GM18870 (cell line): ENCODE data around the gene CACNA1B.

Experiments used
- ATAC-seq: cut with Tn5 transposase; IDR thresholded peaks from one replicate; pipeline ENCODE4 v1.9.1; 2021; ENCODE audit warnings: moderate library complexity; ENCODE audit not compliant: unreplicated experiment

Gene CACNA1B

GRCh38 chr9:138049779-138050471, 172.3 kb downstream of the CACNA1B start:
- no peak for ATAC-seq

DNA sequence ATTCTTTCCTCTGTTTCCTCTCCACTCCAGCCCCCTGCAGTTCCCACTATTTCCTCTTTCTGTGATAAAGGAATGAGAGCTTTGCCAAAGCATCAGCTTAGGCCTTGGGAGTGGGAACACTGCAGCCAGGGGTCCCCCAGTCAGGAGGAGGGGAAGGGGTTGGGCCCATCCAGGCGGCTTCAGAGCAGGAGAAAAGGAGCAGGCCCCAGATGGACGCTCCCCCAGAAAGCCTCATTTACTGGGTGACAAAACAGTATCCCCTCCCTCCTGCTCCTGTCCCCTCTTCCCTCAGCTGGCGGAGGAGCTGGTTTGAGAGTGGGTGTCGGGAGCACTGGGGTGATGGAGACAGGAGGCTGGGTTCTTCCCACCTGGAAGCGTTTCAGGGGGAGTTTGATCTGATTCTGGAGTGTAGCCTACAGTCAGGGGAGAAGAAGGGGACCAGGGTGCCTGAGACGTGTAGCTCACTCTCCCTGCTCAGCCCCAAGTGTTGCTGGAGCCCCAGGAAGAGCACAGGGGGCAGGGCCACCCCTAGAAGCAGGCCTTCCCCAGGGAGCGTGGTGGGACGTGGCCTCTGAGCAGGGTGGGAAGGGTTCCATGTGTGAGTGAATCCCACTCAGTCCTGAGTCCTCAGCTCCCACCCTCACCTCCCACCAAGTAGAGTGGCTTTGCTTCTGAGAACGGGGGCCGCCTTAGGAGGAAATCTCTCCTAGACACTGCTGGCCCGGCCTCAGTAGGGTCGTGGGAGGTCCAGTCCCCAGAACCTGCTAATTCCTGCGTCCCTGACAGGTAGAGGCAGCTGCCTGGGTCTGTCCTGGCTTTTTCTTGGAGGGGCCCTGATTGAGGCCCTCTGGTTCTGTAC, 173.1 kb downstream of the CACNA1B start:
- ATAC-seq = no peak

GRCh38 chr9:138051586-138052321, 174.2 kb downstream of the CACNA1B start:
- ATAC-seq = no peak

DNA sequence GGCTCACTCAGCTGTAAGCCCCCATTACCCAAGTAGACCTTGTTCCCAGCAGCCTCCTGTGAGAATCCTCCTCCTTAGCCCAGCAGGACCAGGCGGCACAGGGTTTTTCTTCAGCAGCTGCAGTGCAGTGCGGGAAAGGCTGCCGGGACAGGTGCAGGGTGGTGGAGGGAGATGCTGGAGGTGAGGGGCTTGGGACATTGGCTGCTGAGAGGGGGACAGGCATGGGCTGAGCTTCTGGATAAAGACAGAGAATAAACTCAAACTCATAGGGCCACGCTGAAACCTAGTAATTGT, 174.7 kb downstream of the CACNA1B start:
- ATAC-seq = no peak

DNA sequence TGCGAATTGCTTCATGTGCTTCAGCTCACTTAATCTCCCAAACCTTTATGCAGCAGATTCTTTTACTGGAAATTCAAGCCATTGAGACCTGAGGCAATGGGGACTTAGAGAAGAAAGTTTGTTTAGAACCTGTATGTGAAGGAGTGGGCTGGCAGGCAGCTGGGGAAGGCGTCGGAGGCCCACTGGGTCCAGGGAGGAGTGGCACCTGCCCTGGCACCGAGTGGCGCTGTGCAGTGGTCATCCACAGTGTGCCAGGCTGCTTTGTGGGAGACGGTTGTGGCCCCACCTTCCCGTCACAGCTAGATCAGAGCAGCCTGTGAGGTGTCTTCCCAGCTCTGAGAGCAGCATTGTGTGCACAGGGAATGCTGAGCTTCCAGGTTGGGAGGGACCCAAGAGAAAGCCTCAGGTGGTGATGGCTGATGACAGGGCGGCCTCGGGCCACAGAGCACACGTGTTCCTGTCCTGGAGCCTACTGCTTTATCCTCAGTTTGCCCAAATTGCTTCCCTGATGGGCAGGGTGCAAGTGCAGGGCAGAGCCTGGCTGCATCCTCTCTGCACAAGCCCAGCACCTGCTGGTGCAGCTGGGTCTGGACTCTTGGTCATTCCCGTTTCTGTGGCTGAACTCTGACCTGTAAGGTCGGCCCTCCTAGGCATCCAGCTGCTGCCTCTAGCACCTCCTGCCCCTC, 175.2 kb downstream of the CACNA1B start:
- no peak for ATAC-seq

GRCh38 chr9:138053321-138053868, 175.8 kb downstream of the CACNA1B start:
- ATAC-seq = no peak

DNA sequence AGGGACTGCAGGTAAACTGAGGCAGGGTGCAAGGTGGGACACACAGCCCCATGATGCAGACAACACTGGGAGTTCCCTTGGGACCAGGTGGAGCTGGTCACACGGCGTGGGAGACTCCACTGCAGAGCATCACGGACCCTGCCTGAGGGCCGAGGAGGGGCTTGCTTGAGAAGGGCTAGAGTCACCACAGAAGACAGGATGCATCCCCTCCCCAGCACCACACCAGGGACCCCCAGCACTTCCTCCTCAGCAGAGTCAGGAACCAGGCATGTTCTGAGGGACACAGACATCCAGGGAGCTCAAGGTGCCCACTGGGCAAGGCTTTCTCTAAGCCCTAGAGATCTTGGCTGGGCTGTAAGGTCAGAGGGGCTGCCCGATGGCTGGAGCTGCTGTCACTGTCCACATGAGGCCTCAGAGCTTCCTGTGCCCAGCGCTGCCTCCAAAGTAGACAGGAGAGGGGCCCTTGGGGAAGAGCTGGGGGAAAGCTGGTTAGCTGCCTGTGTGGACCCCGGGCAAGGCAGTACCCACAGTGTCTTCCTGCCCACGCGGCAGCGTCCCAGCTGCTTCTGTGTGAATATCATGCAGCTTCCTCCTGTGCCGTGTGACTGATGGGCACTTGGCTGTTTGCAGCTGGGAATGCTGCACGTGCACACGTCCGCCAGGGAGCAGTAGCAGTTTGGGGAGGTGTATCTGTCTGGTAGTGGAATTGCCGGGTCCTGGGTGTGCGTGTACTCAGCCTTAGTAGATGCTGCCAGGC, 176.6 kb downstream of the CACNA1B start:
- no peak for ATAC-seq

DNA sequence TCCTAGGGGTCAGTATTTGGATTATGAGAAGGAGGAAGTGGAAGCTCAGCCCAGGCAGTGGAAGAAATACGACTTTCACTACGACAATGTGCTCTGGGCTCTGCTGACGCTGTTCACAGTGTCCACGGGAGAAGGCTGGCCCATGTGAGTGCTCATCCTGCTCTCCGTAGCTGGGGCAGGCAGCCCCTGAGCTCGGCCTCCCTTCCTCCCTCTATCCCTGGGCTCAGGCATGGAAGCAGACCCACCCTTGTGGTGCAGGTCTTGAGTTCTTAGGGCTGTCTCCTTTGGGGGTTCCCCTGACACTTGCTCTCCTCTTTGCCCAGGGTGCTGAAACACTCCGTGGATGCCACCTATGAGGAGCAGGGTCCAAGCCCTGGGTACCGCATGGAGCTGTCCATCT, 180.1 kb downstream of the CACNA1B start:
- ATAC-seq = no peak

DNA sequence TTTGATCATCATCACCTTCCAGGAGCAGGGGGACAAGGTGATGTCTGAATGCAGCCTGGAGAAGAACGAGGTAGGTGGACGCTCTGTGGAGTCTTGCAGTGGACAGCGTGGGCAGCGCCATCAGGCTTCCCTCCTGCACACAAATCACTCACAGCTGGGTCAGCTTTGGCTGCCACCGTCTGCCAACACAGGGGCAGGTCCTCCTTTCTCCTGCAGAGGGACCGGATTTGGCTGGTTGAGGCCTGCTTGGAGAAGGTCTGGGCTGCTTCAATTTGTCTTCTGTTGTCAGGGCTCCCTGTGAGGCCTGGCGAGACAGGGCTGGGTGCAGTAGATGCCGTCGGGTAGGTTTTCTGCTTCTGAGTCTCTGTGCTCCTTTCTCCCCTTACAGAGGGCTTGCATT, 180.6 kb downstream of the CACNA1B start:
- ATAC-seq = no peak

DNA sequence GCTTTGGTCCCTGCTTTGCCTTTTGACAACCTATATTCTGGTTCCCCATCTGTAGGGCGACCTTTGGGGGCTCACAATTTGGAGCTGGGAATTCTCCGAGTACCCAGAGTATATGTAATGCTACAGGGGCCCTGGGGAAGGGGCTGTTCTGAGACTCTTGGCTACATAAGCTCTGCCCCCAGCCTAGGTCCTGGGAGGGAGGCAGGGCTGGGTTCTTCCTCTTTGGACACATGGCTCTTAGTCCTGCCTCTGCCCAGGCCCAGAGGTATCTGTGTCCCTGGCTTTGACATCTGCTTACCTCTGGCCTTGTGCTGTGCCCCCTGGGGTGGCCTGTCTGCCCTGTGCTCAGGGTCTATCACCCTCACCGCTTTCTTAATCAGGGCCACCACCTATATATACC, 181.6 kb downstream of the CACNA1B start:
- ATAC-seq = no peak

DNA sequence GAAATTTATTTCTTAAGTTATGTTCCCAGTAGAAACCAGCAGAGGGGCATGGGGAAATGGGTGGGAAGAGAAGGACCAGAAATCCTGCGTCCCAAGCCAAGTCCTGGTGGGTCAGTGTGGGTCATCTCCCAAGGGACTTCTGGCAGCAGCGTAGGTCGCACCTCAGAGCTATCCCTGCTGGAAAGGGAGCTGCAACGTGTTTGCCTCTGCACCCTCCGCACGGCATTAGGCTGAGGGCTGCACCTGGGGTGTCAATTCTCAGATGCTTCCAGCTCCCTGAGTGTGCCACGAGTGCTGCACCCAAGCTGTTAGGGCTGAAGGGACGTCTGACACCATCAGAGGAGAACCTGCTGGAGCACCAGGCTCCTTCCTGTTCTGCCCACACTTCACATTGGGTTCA, 182.8 kb downstream of the CACNA1B start:
- ATAC-seq = no peak

DNA sequence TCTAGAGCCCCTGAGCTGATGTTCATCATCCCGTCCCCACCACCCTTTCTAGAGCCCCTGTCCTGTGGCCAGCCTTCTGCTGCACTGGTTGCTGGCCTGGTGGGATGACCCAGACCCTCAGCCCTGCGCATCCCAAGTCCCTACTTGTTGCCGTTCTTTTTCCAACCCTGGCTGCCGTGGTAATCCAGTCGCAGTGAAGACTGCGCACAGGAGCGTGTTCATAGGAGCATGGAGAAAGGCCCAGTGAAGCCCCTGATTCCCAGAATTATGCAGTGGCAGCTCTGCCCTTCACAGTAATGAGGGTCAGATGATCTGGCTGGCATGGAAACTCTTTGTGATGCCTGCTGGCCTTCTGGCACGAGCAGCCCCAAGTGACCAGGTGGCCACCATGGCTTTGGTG, 183.3 kb downstream of the CACNA1B start:
- no peak for ATAC-seq

DNA sequence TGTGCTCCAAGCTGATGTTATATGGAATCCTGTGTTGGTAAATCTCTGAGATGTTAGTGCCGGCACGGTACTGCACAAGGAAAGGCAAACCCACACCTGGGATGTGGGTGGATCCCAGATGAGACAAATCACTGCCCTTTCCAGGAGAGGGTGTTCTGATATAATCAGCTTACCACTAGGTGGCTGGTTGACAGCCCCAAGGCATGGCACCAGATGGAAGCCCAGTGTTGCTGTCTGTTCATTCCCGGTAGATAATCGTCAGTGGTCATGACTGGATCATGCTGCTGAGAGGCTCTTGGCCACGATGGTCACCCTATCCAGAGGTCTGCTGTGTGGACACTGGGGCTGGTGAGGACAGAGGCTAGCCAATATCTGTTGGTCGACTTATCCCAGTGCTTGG, 184.0 kb downstream of the CACNA1B start:
- ATAC-seq = no peak

DNA sequence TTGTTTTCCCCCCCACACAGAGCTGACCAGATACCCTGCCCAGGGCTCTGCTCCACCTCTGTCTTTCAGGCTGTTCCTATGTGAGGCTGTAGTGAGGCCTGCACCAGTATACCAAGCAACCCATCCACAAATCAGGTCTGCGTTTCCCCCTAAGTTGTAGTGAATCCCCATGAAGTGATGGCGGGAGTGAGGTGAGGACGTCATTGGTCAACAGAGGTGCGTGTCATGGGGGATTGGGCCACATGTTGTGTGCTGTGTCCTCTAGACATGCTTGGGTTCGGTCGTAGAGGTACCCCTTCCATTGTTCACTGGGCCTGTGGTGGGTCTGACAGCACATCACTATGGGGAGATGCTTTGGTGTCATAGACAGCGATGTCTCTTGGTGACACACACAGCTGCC, 184.6 kb downstream of the CACNA1B start:
- no peak for ATAC-seq

DNA sequence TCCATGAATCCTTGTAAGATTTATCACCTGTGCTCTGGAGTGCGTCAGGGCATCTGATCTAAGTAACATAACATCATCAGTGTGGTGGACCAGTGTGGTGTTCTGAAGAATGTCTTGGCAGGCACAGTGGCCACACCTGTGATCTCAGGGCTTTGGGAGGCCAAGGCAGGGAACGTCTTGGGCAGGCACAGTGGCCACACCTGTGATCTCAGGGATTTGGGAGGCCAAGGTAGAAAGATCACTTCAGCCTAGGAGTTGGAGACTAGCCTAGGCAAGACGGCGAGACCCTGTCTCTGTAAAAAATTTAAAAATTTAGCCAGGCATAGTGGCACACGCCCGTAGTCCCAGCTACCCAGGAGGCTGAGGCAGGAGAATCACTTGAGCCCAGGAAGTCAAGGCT, 185.5 kb downstream of the CACNA1B start:
- no peak for ATAC-seq

DNA sequence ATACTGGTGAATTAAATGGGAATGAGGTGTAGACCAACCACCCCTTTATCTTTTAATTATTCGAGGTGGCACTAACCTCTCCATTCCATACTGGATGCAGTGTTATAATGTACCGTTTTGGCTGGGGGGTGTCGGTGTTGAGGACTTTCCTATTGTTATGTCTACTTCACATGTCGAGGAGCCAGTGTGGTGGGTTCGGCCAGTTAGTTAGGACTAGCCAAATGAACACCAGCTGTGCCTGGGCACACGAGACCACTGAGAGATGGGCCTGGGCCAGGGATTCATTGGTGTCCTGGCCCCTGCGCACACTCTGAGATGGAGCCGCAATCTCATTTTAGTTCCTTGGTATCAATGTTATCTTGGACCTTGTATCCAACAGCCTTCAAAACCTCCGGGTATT, 186.2 kb downstream of the CACNA1B start:
- no peak for ATAC-seq

DNA sequence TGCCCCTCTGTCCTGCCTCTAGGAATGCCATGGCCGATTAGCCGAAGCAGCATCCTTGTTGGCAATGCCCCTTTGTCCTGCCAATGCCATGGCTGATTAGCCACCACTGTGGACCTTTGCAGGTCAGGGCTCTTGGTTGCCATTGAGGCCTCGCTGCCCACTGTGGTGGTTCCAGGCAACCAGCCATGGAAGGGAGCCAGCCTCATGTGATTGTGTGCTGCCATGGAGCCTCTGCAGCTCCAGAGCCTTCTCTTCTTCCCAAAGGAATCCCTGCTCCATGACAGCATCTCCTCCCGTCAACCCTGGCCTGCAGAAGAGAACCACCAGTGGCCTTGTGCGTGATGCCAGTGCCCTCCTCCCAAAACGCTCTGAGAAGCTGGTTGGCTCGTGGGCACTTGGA, 187.0 kb downstream of the CACNA1B start:
- ATAC-seq = no peak

DNA sequence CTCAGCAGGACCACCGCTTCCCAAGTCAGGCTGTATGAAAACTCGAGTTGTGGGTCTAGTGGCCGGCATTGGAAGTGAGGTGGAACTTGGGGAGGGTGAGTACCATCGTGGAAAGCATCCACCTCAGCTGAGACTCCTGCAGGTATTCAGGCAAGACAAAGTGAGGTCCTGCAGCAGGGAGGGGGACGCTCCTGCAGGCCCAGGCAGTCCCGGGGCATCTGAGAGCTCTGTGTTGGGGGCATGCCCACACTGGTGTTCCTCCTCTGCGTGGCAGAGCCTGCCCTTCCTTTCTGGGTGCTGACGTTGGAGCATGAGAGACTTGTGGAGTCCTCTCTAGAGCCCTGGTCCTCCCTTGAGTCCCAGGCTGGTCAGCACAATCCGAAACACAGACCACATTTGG, 187.7 kb downstream of the CACNA1B start:
- no peak for ATAC-seq

- no peak for ATAC-seq
These were observed 188.5 kb downstream of the CACNA1B start for GRCh38 chr9:138066049-138066448.

GRCh38 chr9:138067613-138068367, 190.2 kb downstream of the CACNA1B start:
- ATAC-seq = no peak
